Measurements from ENCODE around the gene KLHL2. TPM values are rescaled to one million over a fixed set of nuclear protein-coding genes. Genes with fewer than 3 reads are reported as not detected.
"Not testable (repeated sequence)": the region's sequence is repeated elsewhere in the genome, so short reads cannot be mapped to it uniquely, and the experiment has no call there.

Gene KLHL2, protein sequence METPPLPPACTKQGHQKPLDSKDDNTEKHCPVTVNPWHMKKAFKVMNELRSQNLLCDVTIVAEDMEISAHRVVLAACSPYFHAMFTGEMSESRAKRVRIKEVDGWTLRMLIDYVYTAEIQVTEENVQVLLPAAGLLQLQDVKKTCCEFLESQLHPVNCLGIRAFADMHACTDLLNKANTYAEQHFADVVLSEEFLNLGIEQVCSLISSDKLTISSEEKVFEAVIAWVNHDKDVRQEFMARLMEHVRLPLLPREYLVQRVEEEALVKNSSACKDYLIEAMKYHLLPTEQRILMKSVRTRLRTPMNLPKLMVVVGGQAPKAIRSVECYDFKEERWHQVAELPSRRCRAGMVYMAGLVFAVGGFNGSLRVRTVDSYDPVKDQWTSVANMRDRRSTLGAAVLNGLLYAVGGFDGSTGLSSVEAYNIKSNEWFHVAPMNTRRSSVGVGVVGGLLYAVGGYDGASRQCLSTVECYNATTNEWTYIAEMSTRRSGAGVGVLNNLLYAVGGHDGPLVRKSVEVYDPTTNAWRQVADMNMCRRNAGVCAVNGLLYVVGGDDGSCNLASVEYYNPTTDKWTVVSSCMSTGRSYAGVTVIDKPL
- total RNA-seq = 10 to 100 TPM; 20.2 to 60.4 (median 38.0) TPM

DNA sequence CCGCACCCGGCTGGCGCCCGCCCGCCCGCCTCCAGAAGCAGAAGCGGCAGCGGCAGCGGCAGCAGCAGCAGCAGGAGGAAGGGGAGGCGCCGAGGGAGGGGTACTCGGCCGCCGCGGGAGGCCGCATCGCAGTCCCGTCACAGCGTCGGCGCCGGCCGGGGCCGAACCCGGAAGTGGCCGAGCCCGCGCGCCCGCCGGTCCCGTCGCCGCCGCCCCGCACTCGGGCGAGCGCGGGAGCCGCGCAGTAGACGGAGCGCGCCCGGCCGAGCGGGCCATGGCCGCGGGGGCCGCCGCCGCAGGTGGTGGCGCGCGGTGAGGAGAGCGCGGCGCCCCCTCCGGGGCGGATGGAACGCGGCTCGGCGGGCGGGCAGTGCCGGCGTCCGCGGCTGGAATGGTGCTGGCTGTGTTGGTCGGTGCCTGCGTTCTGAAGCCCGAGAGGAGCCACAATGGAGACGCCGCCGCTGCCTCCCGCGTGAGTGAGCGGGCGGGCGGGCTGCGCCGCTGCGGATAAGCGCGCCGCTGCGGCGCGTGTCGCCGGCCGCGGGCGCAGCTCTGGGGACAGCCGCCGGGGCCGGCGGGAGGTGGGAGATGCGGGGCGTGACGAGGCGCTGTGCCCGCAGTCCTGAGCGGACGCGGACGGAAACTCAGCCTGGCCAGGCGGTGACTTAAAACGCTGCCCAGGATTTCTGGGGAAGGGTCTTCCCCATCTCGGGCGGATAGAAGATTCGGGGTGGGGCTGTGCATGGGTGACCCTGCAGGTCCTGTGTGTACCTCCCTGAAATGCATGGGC lies at the start of gene KLHL2:
Gene KLHL2, plus strand, starts transcription at position 131 of the 790 bp plus-strand sequence. Its CDS starts 316 bp downstream, at position 447.
- no peak for TF ChIP-seq POLR2AphosphoS5 (IDR thresholded peaks at IDR 0.05)
- no peak for TF ChIP-seq POLR2A (IDR thresholded peaks at IDR 0.05)
- TF ChIP-seq, protein P1, sequence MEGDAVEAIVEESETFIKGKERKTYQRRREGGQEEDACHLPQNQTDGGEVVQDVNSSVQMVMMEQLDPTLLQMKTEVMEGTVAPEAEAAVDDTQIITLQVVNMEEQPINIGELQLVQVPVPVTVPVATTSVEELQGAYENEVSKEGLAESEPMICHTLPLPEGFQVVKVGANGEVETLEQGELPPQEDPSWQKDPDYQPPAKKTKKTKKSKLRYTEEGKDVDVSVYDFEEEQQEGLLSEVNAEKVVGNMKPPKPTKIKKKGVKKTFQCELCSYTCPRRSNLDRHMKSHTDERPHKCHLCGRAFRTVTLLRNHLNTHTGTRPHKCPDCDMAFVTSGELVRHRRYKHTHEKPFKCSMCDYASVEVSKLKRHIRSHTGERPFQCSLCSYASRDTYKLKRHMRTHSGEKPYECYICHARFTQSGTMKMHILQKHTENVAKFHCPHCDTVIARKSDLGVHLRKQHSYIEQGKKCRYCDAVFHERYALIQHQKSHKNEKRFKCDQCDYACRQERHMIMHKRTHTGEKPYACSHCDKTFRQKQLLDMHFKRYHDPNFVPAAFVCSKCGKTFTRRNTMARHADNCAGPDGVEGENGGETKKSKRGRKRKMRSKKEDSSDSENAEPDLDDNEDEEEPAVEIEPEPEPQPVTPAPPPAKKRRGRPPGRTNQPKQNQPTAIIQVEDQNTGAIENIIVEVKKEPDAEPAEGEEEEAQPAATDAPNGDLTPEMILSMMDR (IDR thresholded peaks at IDR 0.05) = no peak
- Histone ChIP-seq H3K4me3 (peak within 1 kb of the TSS; percentile 72 to 98 (median 94)), H3K27me3 (no peaks in the 10 kb centered on the region), H3K9me3 (no peaks in the 10 kb centered on the region), H3K4me1 (peaks cover 0 to 6% of the 10 kb centered on the region in 2 donors), H3K27ac (peak within 1 kb of the TSS; percentile 93 to 97), H3K36me3 (no peaks in the 10 kb centered on the region)
- intact Hi-C loops (cut with DNase I; ENCODE audit: low total_unique reads) = loop anchor here (10.0 kb wide), 1 partner anchor 117 kb away; the partner anchor contains the start of gene MSMO1
- peak; percentile 65 to 74 for DNase-seq (ENCODE audit: low spot score in 2 of 2)

DNA sequence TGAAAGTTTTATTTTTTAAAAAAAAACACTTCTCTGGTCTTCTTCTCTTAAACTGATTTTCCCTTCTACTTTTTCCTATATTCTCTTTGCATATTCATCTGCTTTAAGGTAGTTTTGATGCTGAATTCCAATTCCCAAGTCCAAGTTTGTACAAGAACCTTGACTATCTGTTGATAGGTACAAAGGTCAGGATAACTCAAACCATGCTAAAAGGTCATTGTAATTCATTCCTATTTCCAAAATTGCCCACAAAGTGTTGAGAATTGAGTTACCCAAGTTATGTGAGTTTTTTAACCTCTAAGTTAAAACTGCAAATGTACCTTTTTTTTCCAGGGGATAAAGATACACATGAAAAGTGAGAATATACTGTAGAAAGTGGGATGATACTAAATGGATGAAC lies 48.6 kb upstream of the KLHL2 start:
- intact Hi-C loops (cut with DNase I; ENCODE audit: low total_unique reads) = no loop called here
- TF ChIP-seq, protein P1 (IDR thresholded peaks at IDR 0.05) = no peak
- no peak for TF ChIP-seq POLR2AphosphoS5 (IDR thresholded peaks at IDR 0.05)
- TF ChIP-seq POLR2A (IDR thresholded peaks at IDR 0.05) = no peak

DNA sequence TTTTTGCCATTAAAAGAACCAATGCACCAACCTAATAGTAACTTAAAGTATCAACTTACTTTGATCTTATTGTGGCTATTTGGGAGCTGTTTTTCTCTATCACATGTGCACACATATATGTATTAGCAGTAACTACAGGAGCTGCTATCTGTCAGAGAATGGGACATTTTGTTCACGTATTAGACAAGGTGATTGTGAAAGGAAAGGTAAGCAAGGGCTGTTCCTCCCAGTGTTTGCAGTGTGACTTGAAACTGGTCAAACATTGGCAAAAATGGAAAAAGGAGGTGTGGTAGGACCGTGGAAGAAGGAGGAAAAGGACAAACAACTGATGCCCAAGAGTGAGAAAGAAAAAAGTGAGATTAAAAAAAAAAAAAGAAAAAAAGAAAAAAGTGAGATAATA lies 43.1 kb upstream of the KLHL2 start:
- Histone ChIP-seq H3K4me3 (no peak overlapping the region), H3K36me3 (no peaks in the 10 kb centered on the region), H3K27me3 (no peaks in the 10 kb centered on the region), H3K27ac (no peak overlapping the region), H3K4me1 (no peaks in the 10 kb centered on the region), H3K9me3 (no peaks in the 10 kb centered on the region)
- intact Hi-C loops (cut with DNase I; ENCODE audit: low total_unique reads) = loop anchor here (10.0 kb wide), 1 partner anchor 481 kb away; no protein-coding TSS in a partner anchor
- no peak for DNase-seq (ENCODE audit: low spot score in 2 of 2)
- TF ChIP-seq POLR2A (IDR thresholded peaks at IDR 0.05) (no peak), POLR2AphosphoS5 (IDR thresholded peaks at IDR 0.05) (no peak)
- TF ChIP-seq, protein P1 (IDR thresholded peaks at IDR 0.05) = no peak

More for the DNA sequence above, 48.6 kb upstream of the KLHL2 start:
- H3K27ac ChIP-seq = no peak overlapping the region
- no peaks in the 10 kb centered on the region for H3K4me1 ChIP-seq
- H3K27me3 ChIP-seq = no peaks in the 10 kb centered on the region
- no peaks in the 10 kb centered on the region for H3K36me3 ChIP-seq
- H3K4me3 ChIP-seq = no peak overlapping the region
- H3K9me3 ChIP-seq = peaks cover 0 to 14% of the 10 kb centered on the region in 2 donors
- DNase-seq (ENCODE audit: low spot score in 2 of 2) = no peak

DNA sequence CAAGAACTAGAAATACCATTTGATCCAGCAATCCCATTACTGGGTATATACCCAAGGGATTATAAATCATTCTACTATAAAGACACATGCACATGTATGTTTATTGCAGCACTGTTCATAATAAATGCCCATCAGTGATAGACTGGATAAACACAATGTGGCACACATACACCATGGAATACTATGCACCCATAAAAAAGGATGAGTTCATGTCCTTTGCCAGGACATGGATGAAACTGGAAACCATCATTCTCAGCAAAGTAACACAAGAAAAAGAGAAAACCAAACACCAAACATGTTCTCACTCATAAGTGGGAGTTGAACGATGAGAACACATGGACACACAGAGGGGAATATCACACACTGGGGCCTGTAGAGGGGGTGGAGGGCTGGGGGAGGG lies 40.5 kb upstream of the KLHL2 start:
- H3K9me3 ChIP-seq; DNase-seq (ENCODE audit: low spot score in 2 of 2): not testable (repeated sequence)
- intact Hi-C loops (cut with DNase I; ENCODE audit: low total_unique reads) = loop anchor here (5.0 to 10.0 kb wide), 2 partner anchors 440 to 478 kb away; no protein-coding TSS in a partner anchor

DNA sequence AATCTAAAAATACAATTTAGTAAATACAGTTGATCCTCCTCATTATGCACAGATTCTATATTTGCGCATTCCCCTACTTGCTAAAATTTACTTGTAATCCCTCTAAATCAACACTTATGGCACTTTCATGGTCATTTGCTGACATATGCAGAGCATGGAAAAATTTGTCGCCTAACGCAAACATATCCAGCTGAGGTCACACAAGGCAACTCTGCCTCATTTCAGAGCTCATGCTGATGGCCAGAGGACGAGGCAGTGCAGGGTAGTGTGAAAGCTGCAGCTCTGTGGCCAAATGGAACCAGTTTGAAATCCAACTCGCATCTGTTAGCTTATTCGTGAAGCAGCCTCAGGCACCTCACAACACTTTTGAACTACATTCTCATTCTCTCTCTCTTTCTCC lies 39.7 kb upstream of the KLHL2 start:
- no peaks in the 10 kb centered on the region for H3K4me1 ChIP-seq
- intact Hi-C loops (cut with DNase I; ENCODE audit: low total_unique reads) = loop anchor here (5.0 to 10.0 kb wide), 2 partner anchors 440 to 477 kb away; no protein-coding TSS in a partner anchor
- TF ChIP-seq, protein P1 (IDR thresholded peaks at IDR 0.05) = no peak
- TF ChIP-seq POLR2AphosphoS5 (IDR thresholded peaks at IDR 0.05) (no peak), POLR2A (IDR thresholded peaks at IDR 0.05) (no peak)

More for the DNA sequence above, 40.5 kb upstream of the KLHL2 start:
- H3K4me1 ChIP-seq, H3K36me3 ChIP-seq, H3K4me3 ChIP-seq, H3K27me3 ChIP-seq, H3K27ac ChIP-seq: not testable (repeated sequence)

More for the DNA sequence above, 39.7 kb upstream of the KLHL2 start:
- DNase-seq (ENCODE audit: low spot score in 2 of 2) = no peak
- Histone ChIP-seq H3K9me3 (no peaks in the 10 kb centered on the region), H3K27ac (no peak overlapping the region), H3K27me3 (no peaks in the 10 kb centered on the region), H3K36me3 (no peaks in the 10 kb centered on the region), H3K4me3 (no peak overlapping the region)
